Left ventricle myocardium inferior (tissue), 1 donor: ENCODE measurements around the gene AKAP11. TPM values are rescaled to one million over a fixed set of nuclear protein-coding genes. Genes with fewer than 3 reads are reported as not detected.

Experiments
- DNase-seq: peaks from one replicate; pipeline ENCODE4 v3.0.0-alpha.2; 2020
- H3K27ac ChIP-seq: fragments of 200-600 bp; replicated peaks from 2 replicates; pipeline ENCODE4 v1.8.0; 2021
- H3K27me3 ChIP-seq: fragments of 200-600 bp; 2 replicates; pipeline ENCODE4 v1.8.0; 2021; ENCODE audit warnings: low read depth
- H3K36me3 ChIP-seq: fragments of 200-600 bp; 2 replicates; pipeline ENCODE4 v1.8.0; 2021
- H3K4me1 ChIP-seq: fragments of 200-600 bp; 2 replicates; pipeline ENCODE4 v1.8.0; 2021
- H3K4me3 ChIP-seq: fragments of 200-600 bp; 2 replicates; pipeline ENCODE4 v1.8.0; 2021; ENCODE audit warnings: mild to moderate bottlenecking, moderate library complexity
- H3K9me3 ChIP-seq: fragments of 200-600 bp; replicated peaks from 2 replicates; pipeline ENCODE4 v1.8.0; 2021
- intact Hi-C: fragments of 100-400 bp; cut with micrococcal nuclease; formaldehyde crosslinking; loops from one replicate; pipeline ENCODE4 v1.11.0; 2022
- total RNA-seq: library from RNA; stranded (reverse); fragmentation: NEBNext Ultra II Directional; extraction: Animal tissue kit (Norgen Biotek cat#: 25700); gene quantifications from one replicate; pipeline ENCODE4 v1.2.1, GENCODE V29; 2021
- TF ChIP-seq, protein P1 (sequence below): fragments of 200-600 bp; IDR thresholded peaks from 2 replicates; pipeline ENCODE4 v1.8.0; 2021; ENCODE audit warnings: antibody characterized with exemption, mild to moderate bottlenecking, borderline replicate concordance
- donor health status: DM: no; HTN: yes; CAD: no; lungs with severe emphysema.

Gene AKAP11
- total RNA-seq, 1 donor from 2014 or later = 22.7 TPM

DNA sequence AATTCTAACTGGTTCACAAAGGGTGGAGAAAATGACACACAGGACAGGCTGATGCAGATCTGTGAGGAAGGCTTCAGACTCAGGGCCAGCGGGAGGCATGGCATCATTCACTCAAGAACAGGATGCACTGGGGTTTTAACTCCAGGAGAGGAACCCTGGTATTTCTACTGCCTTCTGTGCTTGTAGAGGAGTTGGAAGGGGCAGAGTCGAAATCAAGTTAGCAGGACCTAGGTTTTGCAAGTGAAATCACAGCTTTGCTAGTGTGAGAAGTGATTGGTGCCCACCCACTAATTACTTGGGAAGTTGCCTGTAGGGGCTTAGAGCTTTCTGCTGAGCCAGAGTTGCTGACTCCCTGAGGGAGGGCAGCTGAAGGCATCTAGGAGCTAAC is 92.7 kb downstream of the AKAP11 start:
- H3K4me3 ChIP-seq = no peak overlapping the region
- TF ChIP-seq, protein P1, sequence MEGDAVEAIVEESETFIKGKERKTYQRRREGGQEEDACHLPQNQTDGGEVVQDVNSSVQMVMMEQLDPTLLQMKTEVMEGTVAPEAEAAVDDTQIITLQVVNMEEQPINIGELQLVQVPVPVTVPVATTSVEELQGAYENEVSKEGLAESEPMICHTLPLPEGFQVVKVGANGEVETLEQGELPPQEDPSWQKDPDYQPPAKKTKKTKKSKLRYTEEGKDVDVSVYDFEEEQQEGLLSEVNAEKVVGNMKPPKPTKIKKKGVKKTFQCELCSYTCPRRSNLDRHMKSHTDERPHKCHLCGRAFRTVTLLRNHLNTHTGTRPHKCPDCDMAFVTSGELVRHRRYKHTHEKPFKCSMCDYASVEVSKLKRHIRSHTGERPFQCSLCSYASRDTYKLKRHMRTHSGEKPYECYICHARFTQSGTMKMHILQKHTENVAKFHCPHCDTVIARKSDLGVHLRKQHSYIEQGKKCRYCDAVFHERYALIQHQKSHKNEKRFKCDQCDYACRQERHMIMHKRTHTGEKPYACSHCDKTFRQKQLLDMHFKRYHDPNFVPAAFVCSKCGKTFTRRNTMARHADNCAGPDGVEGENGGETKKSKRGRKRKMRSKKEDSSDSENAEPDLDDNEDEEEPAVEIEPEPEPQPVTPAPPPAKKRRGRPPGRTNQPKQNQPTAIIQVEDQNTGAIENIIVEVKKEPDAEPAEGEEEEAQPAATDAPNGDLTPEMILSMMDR = no peak
- no peaks in the 10 kb centered on the region for H3K4me1 ChIP-seq
- no peak for DNase-seq
- H3K27me3 ChIP-seq = peaks cover 6% of the 10 kb centered on the region
- no peaks in the 10 kb centered on the region for H3K36me3 ChIP-seq
- H3K27ac ChIP-seq = no peak overlapping the region
- H3K9me3 ChIP-seq = no peaks in the 10 kb centered on the region
- intact Hi-C loops = no loop called here

DNA sequence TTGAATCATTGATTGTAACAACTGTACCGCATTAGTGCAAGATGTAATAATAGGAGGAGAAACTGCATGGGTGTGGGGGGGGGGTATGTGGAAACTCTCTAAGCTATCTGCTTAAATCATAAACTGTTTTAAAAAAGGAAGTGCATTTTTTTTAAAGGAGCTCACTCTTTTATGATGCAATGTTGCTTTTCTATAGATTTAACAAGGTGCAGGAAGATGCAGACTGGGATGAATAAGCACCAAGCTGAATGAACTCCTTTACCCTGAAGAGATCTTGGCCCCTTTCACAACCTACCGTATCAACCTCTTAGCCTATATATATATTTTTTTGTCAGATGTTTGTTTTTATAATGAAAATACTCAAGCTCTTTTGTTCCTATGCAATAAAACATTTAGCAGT is 95.9 kb downstream of the AKAP11 start:
- TF ChIP-seq, protein P1 = no peak
- intact Hi-C loops = no loop called here
- no peaks in the 10 kb centered on the region for H3K36me3 ChIP-seq

DNA sequence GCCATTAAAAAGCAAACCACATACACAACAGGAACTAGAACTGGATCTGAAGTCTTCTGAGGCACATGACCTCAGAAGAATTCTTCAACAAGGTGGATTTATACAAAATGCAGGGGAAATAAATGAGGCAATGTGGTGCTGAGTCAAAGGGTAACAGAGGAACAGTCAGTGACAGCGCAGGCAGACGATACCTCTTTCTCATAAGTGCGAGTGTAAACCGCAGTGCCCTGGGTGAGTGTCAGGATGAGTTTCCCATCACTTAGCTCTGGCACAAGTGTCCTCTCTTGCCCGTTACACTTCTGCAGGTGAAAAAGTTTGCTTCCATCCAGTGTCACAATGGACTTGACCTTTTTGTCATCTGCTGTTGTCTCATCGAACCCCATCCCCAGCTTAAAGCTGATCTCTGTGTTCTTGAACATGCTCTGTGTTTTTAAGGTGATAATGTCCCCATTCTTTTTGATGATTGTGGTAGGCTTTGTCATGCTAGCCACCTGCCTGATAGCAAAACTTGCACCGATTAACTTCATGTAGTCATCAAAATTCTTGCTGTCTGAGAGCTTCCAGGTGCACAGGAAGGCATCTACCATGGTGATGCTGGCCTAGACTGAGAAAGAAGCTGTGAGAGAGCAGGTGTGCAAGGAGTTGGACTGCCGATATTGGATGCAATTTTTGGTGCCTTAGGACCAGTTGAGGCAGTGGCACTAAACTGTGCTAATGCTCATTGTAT is 97.3 kb downstream of the AKAP11 start:
- no peak overlapping the region for H3K27ac ChIP-seq
- TF ChIP-seq, protein P1 = no peak
- no peaks in the 10 kb centered on the region for H3K36me3 ChIP-seq
- intact Hi-C loops = no loop called here
- H3K9me3 ChIP-seq = no peaks in the 10 kb centered on the region
- peaks cover 11% of the 10 kb centered on the region for H3K27me3 ChIP-seq
- no peak for DNase-seq
- no peaks in the 10 kb centered on the region for H3K4me1 ChIP-seq
- H3K4me3 ChIP-seq = no peak overlapping the region

More for the DNA sequence above, 95.9 kb downstream of the AKAP11 start:
- peaks cover 10% of the 10 kb centered on the region for H3K27me3 ChIP-seq
- H3K9me3 ChIP-seq = no peaks in the 10 kb centered on the region
- H3K4me1 ChIP-seq = no peaks in the 10 kb centered on the region
- H3K27ac ChIP-seq = no peak overlapping the region
- DNase-seq = no peak
- H3K4me3 ChIP-seq = no peak overlapping the region

DNA sequence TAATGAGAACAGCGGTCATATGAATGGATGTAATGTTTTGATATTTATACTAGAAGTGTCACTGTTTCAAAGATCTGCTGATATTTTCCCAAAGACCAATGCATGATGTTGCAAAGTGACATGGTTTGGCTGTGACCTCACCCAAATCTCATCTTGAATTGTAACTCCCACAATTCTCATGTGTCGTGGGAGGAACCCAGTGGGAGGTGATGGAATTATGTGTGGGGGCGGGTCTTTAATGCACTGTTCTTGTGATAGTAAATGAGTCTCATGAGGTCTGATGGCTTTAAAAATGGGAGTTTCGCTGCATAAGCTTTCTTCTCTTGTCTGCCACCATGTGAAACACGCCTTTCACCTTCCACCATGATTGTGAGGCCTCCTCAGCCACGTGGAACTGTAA is 98.3 kb downstream of the AKAP11 start:
- Histone ChIP-seq H3K4me3 (no peak overlapping the region), H3K36me3 (no peaks in the 10 kb centered on the region), H3K27ac (no peak overlapping the region), H3K9me3 (no peaks in the 10 kb centered on the region), H3K27me3 (peaks cover 10% of the 10 kb centered on the region), H3K4me1 (no peaks in the 10 kb centered on the region)
- intact Hi-C loops = no loop called here
- TF ChIP-seq, protein P1 = no peak
- DNase-seq = no peak

Other genes starting within 250 kb of the AKAP11 start
- 4.8 TPM for gene DGKH, start 223.5 kb upstream of the AKAP11 start, total RNA-seq